Measurements from ENCODE around the gene ITK.

The ITK gene

DNA sequence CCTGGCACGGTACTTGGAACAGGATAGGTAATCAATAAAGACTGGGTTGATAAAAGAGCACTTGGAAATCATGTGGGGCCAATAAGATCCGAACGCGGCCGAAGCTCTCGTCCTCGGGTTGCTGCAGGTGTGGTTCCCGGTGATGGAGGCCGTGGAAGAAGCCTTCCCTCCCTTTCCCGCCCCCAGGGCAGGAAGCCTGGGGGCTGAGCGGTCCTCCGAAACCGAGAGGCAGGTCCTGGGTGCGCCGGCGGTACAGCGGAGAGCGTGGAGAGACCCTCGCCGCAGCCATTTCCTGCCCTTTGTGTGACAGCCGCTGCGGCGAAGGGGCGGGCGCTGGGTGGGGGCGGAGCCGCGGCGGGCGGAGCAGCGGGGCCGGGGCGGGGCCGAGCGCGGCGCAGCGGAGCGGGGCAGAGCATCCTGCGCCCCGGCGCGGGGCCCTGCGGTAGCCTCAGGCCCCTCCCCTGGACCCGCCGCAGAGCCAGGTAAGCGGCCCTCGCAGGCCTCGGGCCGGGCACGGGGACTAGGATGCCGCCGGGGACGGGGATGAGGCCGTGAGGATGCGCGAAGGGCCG, 85.2 kb downstream of the ITK start, which contains the start of gene CYFIP2:
Gene CYFIP2 (plus strand): TSS at position 410 of the 572 bp plus-strand sequence. CDS start 19,239 bp downstream, outside the sequence.
- FAIRE-seq = no peak

DNA sequence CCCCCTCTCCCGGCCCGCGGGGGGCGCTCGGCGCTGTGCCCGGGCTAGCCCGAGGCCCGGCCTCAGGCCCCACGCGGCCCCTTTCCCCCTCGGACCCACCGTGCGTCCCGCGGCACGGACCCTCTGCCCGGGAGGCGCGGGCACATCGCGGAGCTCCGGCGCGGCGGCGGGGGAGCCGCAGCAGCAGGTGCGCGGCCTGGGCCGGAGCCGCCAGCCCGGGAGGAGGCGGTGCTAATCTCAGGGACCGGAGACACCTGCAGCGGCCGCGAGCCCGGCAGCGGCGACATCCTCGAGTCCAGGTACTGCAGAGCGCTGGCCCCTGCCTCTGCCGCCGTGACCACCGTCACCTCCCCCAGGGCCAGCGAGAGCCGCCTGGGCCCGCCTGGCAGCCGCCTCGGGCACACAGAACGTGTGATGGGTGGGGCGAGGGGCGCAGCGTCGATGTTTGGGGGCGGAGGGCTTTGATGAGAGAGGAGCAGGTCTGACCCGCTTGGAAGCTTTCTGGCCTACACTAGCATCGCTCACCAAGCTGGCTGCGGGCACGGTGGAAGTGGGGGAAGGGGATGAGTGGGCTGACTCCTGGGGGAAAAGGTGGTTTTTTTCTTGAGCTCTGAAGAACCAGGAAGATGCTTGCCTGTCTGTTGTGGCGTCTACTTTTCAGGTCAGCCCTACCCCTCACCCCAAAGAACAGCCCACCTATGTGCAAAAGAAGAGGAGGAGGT, 85.8 kb downstream of the ITK start:
- FAIRE-seq (no peak), DNase-seq (ENCODE audit: insufficient read length, low spot score) (no peak)

More for the DNA sequence above, 85.2 kb downstream of the ITK start, which contains the start of gene CYFIP2:
- DNase-seq (ENCODE audit: insufficient read length, low spot score) = peak; percentile 42
- TF ChIP-seq POLR2A (IDR thresholded peaks at IDR 0.05; ENCODE audit: low read depth, low read length) = no peak

DNA sequence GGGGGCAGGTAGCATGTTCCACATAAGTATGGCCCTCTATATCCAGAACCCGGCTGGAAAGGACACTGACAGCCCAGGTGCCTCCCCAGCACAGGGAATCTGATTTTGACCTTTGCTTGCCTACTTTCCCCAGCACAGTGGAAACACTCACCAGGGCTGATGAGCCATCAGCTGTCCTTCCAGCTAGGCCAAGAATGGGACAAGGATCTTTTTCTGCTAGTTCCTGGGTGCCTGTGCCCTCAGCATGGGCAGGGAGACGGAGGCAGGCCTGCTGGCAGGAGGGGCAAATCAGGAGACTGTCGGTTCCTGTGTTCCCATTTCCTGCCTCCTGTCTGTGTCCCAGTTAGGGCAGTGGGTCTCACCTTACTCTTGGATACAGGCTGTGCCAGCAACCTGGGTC, 86.4 kb downstream of the ITK start:
- FAIRE-seq (no peak), DNase-seq (ENCODE audit: insufficient read length, low spot score) (no peak)

More for the DNA sequence above, 85.8 kb downstream of the ITK start:
- TF ChIP-seq POLR2A (IDR thresholded peaks at IDR 0.05; ENCODE audit: low read depth, low read length) = no peak

DNA sequence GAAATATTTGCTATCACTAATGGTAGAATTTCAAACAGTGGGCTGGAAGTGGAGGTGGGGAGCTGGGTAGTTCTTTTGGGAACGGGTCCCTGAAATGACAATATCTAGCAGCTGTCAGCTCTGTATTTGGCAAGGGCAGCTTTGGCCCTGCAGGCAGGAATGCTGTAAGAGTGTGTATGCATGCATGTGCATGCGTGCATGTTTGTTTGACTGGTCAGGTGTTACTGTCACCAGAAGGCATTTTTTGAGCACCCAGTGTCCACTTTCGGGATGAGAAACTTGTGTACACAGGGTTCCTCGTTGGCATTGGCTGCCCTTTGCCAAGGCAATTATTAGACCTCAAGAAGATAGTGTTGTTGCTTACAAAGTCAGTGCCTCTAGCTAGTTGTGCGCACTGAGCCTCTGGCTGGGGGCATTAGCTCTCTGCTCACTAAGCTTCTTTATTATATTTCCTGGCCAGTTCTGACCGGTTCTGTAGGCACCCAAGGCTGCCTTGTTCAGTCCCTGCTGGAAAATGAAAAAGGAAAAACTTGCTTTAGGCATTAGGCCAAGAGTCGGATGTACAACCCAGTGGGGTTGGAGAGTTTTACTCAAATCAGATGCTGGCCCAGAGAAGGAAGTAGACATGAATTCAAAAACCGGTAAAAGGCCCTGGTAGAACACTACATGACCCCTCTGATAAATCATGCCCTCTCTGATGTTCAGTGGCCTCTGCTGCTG, 87.3 kb downstream of the ITK start:
- no peak for TF ChIP-seq POLR2A (IDR thresholded peaks at IDR 0.05; ENCODE audit: low read depth, low read length)
- FAIRE-seq = no peak
- no peak for DNase-seq (ENCODE audit: insufficient read length, low spot score)

More for the DNA sequence above, 86.4 kb downstream of the ITK start:
- no peak for TF ChIP-seq POLR2A (IDR thresholded peaks at IDR 0.05; ENCODE audit: low read depth, low read length)

DNA sequence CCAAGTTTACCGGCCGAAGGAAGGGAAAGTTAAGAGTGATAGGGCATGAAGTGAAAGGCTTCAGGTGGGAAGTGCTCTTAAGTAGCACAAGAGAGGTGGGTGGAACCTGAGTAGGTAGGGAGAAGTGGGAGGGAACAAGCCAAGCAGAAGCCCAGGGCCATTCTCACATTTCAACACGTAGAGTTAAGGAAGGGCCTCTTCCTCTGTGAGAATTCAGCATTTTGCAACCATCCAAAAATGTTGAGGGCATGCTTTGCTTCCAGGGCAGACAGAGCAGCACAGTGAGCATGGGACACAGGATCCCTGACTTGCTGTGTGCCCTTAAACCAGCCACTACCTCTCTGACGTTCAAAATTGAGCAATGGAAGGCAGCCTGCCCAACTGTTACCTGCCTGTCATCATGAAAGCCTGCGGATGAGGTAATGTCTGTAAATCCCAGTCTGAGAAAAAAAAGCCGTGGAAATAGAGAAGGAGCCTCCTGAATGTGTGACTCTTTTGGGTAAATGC, 88.6 kb downstream of the ITK start:
- TF ChIP-seq POLR2A (IDR thresholded peaks at IDR 0.05; ENCODE audit: low read depth, low read length) = no peak
- FAIRE-seq (no peak), DNase-seq (ENCODE audit: insufficient read length, low spot score) (no peak)

DNA sequence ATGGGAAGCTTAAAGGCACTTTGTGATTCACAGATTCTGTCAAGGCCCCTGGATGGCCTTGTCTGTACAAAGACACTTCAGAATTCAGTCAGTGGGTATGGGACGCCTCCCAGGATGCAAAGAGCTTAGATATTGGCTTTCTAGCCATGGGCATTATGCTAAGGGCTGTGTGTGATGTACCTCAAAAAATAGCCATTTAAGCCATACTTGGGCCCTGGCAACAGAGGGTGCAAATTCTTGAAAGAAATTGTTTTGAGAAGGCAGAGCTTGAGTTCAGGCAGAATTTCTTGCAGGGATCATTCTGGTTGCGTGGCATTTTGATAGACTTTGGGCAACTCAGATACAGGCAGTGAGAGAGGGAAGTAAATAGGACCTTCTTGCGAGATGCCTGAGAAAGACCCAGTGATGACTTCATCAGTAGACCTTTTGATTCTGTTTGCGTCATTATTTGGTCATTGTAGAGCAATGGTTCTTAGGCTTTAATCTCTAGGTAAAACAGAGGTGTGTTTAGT, 89.2 kb downstream of the ITK start:
- FAIRE-seq = no peak

DNA sequence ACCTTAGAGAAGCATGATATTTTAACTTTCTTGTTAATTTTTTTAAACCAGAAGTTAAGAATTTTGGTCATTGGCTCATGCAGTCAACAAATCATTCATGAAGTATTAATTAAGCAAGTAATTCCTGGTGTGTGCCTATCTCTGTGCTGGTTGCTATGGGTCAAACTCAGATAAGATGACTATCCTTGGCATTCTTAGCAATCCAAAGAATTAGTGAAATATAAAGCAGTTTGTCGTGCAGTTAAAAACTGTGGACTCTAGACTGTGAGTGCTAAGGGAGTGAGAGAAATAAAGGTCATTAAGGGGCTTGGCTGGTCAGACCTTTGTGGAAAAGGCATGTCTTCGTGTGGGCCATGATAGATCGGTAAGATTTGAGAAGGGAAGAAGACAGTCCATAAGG, 90.1 kb downstream of the ITK start:
- FAIRE-seq (no peak), DNase-seq (ENCODE audit: insufficient read length, low spot score) (no peak)
- no peak for TF ChIP-seq POLR2A (IDR thresholded peaks at IDR 0.05; ENCODE audit: low read depth, low read length)

More for the DNA sequence above, 89.2 kb downstream of the ITK start:
- no peak for TF ChIP-seq POLR2A (IDR thresholded peaks at IDR 0.05; ENCODE audit: low read depth, low read length)
- DNase-seq (ENCODE audit: insufficient read length, low spot score) = no peak

DNA sequence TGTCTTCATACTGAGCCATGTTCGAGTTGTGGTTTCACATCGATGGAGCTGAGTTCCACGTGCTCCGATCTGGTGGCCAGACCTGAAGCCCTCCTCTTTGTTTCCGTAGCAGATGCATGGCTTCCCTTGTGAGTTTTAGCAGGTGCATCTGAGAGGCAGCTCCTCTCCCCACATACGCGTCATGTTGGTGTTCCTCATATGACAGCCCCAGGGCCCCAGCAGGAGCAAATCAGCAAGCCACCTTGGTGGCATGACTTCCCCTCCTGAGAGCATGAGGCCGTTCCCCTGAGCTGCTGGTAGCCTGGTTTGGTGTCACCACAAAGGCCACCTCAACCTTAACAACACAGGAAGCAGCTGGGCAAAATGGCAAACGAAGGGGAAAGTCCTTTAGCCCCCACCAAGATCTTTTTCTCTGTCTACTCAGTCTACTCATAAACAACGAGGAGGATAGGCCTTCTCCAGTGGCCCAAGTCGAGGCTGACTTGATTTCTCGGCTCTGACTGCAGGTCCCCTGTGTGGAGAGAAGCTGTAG, 91.2 kb downstream of the ITK start:
- FAIRE-seq (no peak), DNase-seq (ENCODE audit: insufficient read length, low spot score) (no peak)
- TF ChIP-seq POLR2A (IDR thresholded peaks at IDR 0.05; ENCODE audit: low read depth, low read length) = no peak

DNA sequence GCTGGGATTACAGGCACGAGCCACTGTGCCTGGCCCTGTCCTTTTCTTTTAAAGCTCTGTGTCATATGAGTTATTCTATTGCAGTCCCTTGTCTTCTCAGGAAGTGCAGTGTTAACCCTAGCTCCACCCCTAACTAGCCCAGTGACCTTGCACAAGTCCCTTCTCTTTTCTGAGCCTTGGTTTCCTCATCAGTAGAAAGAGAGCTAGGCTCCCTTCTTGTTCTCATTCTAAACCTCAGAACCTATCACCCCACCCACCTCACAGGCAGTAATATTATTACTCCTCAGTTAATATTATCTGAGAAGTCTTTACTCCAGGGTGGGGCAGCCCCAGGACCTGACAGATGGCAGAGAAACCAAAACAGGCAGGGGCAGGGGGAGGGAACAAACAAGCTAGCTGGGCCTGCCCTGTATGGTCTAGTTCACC, 92.5 kb downstream of the ITK start:
- no peak for DNase-seq (ENCODE audit: insufficient read length, low spot score)
- no peak for TF ChIP-seq POLR2A (IDR thresholded peaks at IDR 0.05; ENCODE audit: low read depth, low read length)
- FAIRE-seq = no peak

DNA sequence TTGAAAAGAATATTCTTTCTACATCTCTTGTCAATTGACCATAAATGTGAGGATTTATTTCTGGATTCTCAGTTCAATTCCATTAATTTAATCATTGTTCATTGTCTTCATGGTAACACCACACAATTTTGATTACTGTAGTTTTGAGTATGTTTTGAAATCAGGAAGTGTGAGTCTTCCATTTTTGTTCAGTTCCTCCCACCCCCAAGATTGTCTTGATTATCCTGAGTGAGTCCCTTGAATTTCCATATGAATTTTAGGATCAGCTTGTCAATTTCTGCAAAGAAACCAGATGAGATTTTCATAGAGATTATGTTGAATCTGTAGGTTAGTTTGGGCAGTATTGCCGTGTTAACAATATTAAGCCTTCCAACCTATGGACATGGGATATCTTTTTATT, 94.8 kb downstream of the ITK start:
- DNase-seq (ENCODE audit: insufficient read length, low spot score) = no peak
- TF ChIP-seq POLR2A (IDR thresholded peaks at IDR 0.05; ENCODE audit: low read depth, low read length) = no peak
- FAIRE-seq = no peak

DNA sequence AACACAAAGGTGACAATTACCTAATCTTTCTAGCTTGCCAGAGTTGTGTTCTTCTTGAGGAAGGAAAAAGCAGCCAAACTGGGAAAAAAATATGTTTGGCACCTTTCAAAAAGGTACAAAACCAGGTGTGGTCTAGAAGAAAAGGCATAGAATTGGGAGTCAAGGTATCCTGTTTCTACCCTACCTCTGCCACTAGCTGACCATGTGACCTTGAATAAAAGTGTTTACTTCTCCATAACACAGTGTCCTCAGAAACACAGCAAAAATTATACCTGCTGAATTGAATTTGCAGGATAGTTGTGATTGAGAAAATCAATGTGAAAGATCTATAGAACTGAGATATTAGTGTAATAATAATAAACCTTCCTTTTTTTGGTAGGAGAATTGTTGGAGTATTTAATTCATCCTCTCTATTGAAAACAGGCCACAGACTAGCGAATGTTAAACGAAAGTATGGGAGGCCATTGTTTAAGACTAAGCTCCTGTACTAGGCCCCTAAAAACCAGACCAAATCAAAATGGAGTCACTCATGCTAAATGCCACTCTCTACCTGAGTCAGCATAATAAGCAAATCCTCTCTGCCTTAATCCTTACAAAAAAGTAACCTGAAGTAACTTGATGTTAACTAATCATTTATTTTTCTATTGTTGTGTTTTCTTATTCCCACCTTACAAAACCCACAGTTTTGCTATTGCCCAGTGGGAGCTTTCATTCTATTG, 97.8 kb downstream of the ITK start:
- FAIRE-seq (no peak), DNase-seq (ENCODE audit: insufficient read length, low spot score) (no peak)
- TF ChIP-seq POLR2A (IDR thresholded peaks at IDR 0.05; ENCODE audit: low read depth, low read length) = no peak

DNA sequence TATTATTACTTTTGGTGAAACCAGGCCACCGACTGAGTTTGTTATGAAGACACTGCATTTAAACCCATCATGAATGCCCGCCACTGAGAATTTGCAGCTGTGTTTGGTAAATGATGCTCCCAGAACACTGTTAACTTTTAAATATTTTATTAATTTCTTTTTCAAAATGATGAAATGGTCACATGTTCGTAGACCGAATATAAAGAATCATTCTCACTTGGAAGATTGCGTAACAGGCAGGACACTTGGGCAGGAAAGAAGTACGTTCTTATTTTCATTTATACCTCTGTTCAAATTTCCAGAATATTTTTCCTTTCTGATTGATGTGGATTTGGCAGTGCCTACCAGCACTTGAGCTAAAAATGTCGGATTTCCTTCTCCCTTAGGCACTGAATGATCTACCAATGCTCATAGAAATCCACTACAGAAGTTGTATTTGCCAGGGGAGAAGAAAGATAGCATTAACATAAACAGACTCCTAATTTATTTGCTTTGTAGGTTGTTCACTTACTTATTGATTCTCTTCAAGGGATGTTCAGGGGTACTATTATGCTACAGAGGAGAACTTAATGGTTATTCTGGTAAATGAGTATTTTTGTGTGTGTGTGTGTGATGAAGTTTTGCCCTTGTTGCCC, 99.1 kb downstream of the ITK start:
- no peak for FAIRE-seq
- DNase-seq (ENCODE audit: insufficient read length, low spot score) = no peak
- TF ChIP-seq POLR2A (IDR thresholded peaks at IDR 0.05; ENCODE audit: low read depth, low read length) = no peak

DNA sequence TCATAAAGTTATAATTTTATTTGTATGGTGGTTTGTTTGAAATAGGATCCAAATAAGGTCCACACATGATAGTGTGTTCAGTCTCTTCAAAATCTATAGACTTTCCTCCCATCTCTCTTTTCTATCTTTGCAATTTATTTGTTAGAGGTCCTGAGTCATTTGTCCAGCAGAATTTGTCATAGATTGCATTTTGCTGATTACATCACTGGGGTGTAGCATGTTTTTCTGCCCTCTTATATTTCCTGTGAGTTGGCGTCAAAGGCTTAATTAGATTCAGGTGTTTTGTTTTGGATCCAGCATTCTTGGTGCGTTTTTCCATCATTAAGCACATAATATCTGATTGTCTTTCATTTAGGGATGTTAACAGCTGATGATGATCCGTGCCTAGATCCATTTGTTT, 100.3 kb downstream of the ITK start:
- DNase-seq (ENCODE audit: insufficient read length, low spot score) (no peak), FAIRE-seq (no peak)
- TF ChIP-seq POLR2A (IDR thresholded peaks at IDR 0.05; ENCODE audit: low read depth, low read length) = no peak
